Fibroblast of the conjunctiva (primary cell): ENCODE measurements around the gene AGXT2.
"Not testable (repeated sequence)": the region's sequence is repeated elsewhere in the genome, so short reads cannot be mapped to it uniquely, and the experiment has no call there.

Experiments used
- DNase-seq: peaks from one replicate; pipeline ENCODE4 v3.0.0-alpha.2; 2010; ENCODE audit warnings: low read depth

Gene AGXT2

DNA sequence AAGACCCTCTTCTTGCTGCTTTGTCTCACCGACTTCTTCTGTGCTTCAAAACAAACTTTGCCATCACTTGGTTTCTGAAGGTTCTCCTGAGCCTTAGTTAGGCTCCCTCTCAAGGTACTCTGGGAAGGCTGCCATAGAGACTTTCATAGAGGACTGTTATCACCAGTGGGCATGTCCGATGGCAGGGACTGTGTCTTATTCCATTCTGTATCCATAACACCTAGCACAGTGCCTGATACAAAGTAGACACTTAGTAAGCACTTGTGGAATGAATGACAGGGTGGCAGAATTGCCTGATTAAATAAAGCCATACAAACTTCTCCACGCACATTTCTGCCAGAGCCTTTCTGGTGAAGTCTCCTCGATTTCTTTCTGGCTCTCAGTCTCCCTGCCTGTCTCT lies 32.7 kb downstream of the AGXT2 start:
- DNase-seq: no peak

DNA sequence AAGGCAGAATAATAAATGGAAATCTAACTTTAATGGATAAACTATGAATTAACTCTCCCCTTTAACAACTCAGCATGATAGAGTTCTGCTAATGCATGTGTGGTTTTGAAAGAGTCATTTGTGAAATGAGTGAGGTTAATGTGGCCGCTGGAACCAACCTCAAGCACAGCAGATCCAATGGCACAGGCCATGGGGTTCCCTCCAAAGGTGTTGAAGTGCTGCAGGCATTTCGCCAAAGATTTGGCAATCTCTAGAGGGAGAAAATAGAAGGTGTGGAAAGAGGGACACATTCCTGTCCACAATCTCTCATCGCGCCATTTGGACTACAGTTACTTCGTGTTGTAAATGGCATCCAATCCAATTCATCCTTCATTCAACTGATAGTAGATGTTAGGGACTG lies 35.0 kb downstream of the AGXT2 start:
- no peak for DNase-seq

DNA sequence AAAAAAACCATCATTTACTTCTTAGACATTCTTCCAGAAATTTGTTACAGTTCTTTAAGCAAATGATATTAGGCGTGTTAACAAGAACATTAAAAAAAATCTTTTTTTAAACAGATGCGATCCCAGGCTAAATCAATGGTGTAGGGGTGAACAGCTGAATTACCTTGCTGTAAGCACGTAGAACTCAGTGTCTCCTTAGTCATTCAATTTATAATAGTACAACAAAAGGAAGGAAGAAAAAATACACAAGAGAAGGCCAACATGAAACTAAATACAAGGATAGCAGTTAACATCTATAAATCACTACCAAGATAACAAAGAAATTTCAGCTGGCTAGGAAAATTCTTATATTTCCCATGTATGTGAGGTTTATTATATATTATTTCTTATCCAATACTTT lies 35.4 kb downstream of the AGXT2 start:
- no peak for DNase-seq

DNA sequence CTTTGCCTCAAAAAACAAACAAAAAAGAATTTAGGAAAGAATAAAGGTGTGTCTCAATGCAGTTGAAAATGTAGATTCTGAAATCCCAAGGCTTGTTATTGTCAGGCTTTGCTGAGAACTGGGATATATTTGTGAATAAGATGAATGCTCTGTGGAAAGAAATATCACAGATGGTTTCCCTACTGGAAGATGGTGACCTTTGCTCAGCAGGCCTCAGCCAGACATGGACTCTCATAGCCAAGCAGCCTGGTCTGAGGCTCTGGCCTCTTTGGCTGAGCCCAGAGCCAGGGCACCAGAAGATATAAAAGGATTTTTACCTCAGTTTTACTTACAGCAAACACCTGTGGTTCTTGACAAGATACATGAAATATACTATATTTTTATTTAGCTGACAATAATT lies 37.1 kb downstream of the AGXT2 start:
- DNase-seq: no peak

DNA sequence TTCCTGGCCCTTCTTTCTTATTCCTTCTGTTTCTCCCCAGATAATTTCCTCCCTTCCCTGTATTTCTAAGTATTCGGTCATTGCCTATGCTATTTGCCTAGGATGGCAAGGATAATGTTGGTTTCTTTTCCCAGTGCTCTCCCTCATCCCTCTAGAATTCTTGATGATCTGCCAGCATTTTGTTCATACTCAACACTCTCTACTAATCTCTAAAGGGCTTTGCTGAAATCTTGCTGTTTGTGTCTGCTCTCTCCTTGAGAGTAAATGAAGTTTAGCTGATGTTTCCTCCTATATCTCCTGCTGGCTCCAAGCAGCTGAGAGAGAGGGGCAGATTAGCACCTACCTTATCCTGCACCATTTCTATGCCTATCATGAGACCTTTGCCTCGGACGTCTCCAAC lies 38.1 kb downstream of the AGXT2 start:
- no peak for DNase-seq

DNA sequence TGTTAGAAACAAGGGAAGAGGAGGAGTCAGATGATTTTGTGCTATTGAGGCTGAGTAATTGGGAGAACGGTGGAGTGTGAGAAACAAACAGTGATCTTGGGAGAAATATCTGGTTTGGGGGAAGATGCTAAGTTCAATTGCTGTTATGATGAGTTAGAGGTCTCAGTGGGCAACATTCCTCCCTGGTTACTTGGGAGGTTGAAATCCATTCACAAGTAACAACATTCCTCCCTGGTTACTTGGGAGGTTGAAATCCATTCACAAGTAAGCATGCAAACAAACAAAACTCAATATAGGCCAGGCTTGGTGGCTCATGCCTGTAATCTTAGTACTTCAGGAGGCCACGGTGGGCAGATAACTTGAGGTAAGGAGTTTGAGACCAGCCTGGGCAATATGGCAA lies 38.7 kb downstream of the AGXT2 start:
- DNase-seq: no peak

DNA sequence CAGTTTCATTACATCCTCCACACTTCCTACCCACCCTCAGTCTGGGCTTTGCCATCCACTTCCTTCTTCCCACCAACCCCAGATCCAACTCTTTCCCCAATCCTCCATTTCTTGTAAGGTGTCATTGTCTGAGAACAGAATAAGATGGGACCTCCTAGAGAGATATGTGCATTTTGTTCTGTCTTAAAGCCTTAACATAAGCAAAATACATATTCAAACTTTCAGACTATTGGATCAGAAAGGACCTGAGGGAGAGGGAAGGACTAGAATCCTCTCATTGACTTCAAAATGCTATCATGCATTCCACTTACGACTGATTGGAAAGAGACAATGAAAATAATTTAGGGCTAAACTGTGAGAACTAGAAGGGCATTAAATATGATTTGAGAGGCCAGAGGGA lies 43.0 kb downstream of the AGXT2 start:
- DNase-seq: no peak

DNA sequence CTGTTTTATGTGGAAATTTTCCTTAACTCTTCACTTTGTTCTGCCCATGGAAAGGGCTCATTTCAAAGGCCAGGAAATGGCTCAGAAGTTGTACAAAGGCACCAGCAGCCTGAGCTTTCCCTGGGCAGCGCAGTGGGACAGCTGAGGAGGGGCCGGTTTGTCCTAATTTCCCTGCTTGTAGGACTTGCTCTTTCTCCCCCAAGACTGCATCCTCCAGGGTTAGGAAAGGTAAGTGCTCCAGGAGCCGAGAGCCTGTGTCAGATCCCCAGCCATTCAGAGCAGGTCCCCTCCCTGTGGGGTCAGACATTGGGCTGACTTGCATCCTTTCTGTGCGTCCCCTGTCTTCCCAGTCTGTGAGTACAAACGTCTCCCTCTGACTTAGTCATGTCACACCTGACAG lies 43.5 kb downstream of the AGXT2 start:
- DNase-seq: no peak

DNA sequence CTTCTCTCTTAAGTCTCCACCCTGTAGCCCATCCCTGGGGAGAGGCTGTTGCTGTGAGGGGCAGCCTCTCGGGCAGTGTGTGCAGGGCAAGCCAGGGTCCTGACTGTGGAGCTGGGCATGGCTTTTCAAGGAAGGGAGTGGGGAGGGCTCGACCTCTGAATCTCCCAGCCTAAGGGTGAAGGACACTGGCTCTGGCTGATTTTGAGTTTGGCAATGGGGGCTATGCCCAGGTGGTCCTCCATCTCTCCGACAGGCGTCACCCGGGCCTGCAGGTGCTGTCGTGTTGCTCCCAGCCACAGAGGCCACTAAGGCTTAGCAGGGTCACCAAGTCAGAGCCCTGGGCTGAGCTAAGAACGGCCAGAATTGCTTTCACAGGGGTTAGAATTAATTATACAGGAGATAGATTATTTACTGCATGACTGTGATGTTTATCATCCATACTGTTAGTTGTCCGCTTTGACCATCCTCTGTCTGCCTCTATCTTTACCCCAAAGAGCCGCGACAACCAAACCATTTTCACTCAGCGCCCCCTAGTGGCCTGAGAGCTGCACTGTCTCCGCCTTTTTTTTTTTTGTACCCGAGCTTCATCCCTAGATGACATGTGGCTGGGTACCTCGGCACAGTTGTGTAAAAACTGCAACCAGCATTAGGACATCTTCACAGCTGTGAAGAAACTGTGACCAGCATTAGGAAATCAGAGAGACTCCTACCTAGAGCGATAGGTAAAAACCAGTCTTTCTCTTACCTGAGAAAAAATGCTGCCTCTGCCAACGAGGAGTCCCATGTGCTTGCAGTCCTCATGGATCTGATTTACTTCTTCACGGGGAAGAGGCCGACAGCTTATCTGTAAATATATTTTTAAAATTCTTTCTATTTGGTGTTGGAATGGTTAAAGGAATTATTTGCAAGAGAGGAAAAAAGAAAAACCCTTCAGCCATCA lies 44.5 kb downstream of the AGXT2 start:
- DNase-seq: peak; percentile 10

DNA sequence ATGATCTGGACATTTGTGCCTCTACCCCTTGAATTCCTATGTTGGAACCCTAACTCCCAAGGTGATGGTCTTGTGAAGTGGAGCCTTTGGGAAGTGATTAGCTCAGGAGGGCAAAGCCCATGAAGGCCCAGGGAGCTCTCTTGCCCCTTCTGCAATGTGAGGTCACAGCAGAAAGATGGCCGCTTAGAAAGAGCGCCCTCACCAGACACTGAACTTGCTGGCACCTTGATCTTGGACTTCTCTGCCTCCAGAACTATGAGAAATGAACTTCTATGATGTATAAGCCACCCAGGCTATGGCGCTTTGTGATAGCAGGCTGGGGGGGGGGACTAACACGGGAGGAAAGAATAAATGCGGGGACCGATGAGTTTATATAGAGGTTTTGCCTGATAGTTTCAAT lies 45.3 kb downstream of the AGXT2 start:
- DNase-seq: no peak

DNA sequence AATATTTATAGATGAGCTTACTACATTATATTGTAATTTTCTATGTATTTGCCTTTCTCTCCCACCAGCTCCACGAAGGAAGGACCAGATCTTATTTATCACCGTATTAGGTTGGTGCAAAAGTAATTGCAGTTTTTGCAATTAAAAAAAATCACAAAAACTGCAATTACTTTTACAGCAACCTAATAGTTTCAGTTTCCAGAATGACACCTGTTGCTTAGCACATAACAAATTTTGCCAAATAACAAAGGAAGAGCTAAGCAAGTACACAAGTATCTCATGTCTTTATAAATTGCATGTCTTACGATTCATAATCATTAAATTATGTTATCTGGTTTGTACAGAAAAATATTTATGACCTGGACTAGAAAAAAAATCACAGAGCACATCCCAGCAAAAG lies 45.9 kb downstream of the AGXT2 start:
- no peak for DNase-seq

DNA sequence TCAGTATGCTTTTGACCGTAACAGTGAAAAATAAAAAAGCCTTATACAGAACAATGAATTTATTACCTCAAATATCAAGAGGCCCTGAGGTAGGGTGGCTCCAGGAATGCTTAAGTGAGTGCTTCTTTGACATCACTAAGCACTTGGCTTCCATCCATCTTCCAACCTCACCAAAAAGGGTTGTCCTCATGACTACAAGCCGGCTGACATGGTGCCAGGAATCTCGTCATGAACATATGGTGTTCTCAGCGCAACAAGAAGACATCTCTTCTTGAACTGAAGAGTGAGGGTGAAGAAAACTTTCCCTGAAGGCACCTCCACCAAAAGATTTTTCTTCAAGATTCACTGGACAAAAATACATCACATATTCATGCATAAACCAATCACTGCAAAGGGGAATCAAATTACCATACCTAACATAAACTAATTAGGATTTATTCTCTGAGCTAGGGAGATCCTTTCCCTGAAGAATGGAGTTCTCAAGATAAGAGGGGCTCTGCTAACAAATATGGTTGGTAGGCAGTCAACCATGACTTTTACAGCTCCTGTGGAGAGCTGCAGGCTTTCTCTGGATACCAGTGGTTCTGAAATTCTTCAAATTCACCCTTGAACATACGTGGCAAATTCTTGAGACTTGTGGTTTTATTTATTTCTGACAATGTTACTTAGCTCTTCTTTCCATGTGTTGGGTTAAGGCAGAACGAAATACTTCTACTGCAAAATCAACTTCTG lies 49.5 kb downstream of the AGXT2 start:
- DNase-seq: peak; percentile 14

DNA sequence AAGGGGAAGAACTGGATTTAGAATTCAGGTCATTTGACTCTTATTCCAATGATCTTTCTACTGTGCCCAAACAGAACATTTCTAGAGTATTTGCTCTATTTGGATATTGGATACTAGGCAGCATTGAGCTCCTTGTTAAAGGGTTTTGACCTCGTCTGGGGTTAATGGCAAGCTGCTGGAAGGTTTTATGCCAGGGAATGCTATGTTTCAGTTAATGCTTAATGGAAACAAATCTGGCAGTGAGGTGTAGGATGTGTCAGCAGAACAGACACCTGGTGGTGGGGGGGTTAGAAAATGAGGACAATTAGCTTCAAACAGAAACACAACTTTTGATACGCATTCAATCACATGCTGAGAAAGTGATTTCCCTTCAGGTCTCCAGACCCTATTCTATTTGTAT lies 51.5 kb downstream of the AGXT2 start:
- DNase-seq: no peak

DNA sequence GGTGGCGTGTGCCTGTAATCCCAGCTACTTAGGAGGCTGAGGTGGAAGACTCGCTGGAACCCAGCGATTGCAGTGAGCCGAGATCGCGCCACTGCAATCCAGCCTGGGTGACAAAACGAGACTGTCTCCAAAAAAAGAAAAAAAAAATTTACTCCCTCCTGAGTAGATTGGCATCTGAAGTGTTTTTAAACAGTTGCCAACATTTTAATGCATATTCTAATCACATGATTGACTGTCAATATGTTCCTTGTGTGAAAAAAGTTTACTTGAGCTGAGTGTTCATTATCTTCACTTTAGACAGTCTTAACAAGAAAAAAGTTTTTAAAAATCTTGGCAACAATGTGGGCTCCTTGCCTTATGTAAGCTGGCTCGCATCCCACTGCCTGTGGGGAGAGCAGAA lies 53.8 kb downstream of the AGXT2 start:
- DNase-seq: no peak

DNA sequence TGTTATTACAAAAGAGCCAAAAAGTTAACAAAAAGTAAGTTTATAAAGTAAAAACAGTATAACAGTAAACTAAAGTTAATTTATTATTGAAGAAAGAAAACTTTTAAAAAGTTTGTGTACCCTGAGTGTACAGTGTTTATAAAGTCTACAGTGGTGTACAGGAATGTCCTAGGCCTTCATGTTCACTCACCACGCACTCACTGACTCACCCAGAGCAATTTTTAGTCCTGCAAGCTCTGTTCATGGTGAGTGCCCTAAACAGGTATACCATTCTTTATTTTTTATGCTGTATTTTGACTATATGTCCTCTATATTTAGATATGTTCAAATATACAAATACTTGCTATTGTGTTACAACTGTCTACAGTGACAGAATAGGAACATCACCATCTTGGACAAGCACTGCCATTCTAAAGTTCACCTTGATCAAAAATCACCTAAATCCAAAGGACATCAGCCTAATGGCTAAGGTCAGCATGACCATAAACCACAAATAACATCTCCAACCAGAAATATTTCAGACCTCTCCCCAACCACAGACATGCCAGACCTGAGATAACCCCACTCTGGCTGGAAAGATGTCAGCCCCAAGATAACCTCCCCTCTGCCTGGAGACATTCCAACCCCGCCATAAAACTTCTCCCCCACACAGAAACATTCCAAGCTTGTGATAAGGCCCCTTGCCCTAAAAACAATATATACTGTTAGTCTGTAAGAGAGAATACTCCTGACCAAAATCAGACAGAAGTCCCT lies 56.1 kb downstream of the AGXT2 start:
- no peak for DNase-seq

DNA sequence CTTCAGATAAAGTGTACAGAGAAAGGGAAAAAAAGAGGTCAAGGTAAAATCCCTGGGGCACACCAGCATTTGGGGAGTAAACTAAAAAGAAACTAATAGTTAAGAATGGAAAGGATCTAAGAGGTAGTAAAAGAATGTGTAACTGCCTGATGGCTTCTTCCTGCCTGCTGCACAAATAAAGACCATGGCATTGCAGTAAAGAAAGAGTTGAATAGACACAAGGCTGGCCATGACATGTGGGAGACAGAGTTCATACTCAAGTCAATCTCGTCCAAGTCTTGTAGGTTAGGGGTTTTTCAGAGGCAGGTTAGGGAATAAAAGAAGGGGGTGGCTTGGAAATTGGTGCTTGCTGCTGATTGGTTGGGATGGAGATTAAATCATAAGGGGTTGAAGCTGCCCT lies 60.8 kb downstream of the AGXT2 start:
- DNase-seq: no peak

DNA sequence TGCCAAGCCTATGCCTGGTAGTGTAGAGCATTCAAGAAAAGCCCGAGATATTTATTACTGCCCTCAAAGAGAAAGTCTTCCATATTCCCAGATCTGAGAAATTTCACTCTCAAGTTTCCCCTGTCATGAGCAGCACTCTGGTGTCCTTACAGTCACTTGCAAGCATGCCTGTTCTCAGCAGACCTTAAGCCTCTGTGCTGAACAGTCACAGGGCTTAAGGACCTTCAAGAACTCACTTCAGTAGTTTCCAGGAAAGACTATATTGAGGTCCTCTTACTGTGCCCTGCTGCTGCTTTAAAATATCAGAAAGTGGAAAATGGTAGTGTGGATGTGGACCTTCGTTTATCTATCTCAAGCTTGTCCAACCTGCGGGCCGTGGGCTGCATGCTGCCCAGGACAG lies 64.9 kb downstream of the AGXT2 start:
- DNase-seq: no peak

DNA sequence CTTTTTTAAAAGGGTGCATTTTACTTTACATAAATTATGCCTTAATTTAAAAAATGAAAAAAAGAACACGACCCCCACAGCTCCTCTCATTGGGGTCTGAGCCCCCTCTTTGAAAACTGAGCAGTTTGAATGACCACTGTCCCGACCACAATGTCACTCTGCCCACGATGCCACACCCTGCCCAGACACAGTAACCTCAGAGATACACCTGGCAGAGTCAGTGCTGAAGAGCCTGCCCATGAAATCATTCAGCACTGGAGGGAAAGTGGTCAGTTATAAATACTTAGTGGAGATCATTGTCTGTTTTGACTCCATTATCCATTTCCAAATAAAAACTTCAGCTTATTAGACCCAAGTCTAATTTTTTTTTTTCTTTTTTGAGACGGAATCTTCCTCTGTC lies 69.1 kb downstream of the AGXT2 start:
- DNase-seq: no peak

DNA sequence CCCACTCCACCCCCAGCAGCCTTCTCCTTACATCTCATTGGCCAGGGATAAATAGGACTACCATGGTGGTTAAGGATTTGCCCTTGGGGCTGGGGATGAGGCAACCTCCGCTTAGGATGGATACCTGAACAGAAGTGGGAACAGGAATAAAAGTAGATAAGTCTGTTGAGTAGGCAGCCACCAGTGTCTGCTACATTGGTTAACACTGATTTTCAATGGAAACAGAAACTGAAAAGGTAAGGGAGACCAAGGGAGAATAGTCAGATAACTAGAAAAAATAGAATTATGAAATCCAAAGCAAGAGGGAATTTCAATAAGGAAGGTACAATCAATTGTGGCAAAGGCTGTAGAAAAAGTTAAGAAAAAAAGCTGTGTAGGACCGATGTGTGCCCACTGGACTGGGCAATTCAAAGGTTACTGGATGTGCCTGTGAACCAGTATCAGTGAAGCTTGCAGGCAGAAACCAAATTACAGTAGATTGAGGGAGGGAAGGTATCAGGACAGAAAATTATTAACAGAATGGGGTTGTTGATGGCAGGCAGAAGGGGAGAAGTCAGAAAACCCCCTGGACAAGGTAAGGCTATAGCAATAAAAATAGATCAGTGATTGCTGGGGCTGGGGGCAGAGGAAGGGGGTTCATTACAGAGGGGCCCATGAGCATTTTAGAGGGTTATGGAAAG lies 69.7 kb downstream of the AGXT2 start:
- DNase-seq: no peak

DNA sequence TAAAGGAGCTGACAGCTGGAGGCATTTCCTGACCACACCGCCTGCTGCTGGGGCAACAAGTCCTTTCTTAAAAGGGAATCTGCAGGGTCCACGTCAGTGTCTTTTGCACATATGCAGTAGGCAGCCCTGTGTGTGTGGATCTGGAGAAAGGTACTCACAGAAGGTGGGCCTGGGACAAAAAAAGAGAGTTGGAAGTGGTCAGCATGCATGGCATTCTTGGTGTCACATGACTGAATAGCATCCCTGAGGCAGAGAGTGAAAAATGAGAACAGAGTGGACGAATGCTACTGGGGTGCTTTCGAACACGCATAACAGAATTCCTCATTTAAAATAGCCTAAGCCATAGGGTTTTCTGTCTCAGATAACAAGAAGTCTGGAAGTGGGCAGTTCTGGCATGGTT lies 71.4 kb downstream of the AGXT2 start:
- DNase-seq: no peak

DNA sequence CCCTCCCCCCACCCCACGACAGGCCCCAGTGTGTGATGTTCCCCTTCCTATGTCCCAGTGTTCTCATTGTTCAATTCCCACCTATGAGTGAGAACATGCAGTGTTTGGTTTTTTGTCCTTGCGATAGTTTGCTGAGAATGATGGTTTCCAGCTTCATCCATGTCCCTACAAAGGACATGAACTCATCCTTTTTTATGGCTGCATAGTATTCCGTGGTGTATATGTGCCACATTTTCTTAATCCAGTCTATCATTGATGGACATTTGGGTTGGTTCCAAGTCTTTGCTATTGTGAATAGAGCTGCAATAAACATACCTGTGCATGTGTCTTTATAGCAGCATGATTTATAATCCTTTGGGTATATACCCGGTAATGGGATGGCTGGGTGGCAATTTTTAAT lies 76.1 kb downstream of the AGXT2 start:
- DNase-seq: not testable (repeated sequence)

DNA sequence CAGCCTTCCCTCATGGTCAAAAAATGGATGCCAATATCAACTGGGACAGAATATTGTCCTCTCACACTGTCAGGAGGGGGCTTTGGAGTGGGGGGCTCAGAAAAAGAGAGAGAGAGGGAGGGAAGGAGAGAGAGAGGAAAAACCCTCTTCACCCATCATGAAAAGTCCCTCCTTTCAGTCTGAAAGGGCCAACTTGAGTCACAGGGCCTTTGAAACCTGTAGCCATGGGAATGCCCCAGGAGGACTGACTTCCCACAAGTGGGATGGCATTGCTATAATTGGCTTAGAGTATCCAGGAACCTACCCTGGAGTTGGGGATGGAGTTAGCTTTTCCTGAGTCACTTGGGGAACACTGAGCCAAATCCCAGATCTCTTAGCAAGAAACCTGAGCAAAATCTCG lies 77.2 kb downstream of the AGXT2 start:
- DNase-seq: no peak
